CD4-positive, CD25-positive, alpha-beta regulatory T cell (primary cell): Measurements from ENCODE around the gene UTP4. TPM values are rescaled to one million over a fixed set of nuclear protein-coding genes. Genes with fewer than 3 reads are reported as not detected.

Experiments
- ATAC-seq, 2 donors: fragments of 150-1000 bp; cut with Tn5 transposase; one replicate each; pipeline ENCODE4 v1.10.0; 2021; ENCODE audit warnings: low read depth in 2 of 2, moderate number of reproducible peaks in 2 of 2, moderate library complexity in 1 of 2
- DNase-seq, 3 donors: peaks; one replicate each; pipeline versions ENCODE4 v3.0.0 to v3.0.0-alpha.2; 2012 to 2022; ENCODE audit warnings: mixed read lengths in 1 of 3
- H3K27ac ChIP-seq: one replicate; pipeline ENCODE4 v1.7.0; 2013; ENCODE audit warnings: mild to moderate bottlenecking, low read length; ENCODE audit not compliant: insufficient read depth, poor library complexity, severe bottlenecking
- H3K27me3 ChIP-seq: one replicate; pipeline ENCODE4 v1.7.0; 2013; ENCODE audit warnings: low read length; ENCODE audit not compliant: control insufficient read depth, insufficient read depth
- H3K36me3 ChIP-seq: one replicate; pipeline ENCODE4 v1.7.0; 2013; ENCODE audit warnings: mild to moderate bottlenecking, low read length, moderate library complexity; ENCODE audit not compliant: control insufficient read depth, insufficient read depth
- H3K4me1 ChIP-seq: 2 replicates; pipeline ENCODE4 v1.7.0; 2013; ENCODE audit warnings: mild to moderate bottlenecking, low read length; ENCODE audit not compliant: insufficient read depth, control insufficient read depth, poor library complexity, severe bottlenecking
- H3K4me3 ChIP-seq: one replicate; pipeline ENCODE4 v1.7.0; 2013; ENCODE audit warnings: low read depth, mild to moderate bottlenecking, low read length, moderate library complexity
- H3K9me3 ChIP-seq, 2 experiments: 1 replicate in 1 of 2; 2 replicates in 1 of 2; pipeline ENCODE4 v1.7.0; 2013; ENCODE audit warnings: low read length in 2 of 2, mild to moderate bottlenecking in 1 of 2, moderate library complexity in 1 of 2; ENCODE audit not compliant: control insufficient read depth in 2 of 2
- H3K27ac Mint-ChIP-seq, 3 donors: one replicate each; pipeline ENCODE4 v1.8.0; 2020 to 2022; ENCODE audit warnings: mild to moderate bottlenecking in 3 of 3, mixed read lengths in 3 of 3, moderate library complexity in 2 of 3
- H3K27me3 Mint-ChIP-seq: one replicate; pipeline ENCODE4 v1.8.0; 2022; ENCODE audit warnings: mild to moderate bottlenecking, mixed read lengths
- H3K36me3 Mint-ChIP-seq: one replicate; pipeline ENCODE4 v1.8.0; 2020; ENCODE audit warnings: mixed read lengths
- H3K4me1 Mint-ChIP-seq, 4 donors: one replicate each; pipeline ENCODE4 v1.8.0; 2020 to 2022; ENCODE audit warnings: mixed read lengths in 4 of 4, mild to moderate bottlenecking in 1 of 4
- H3K4me3 Mint-ChIP-seq, 4 donors: one replicate each; pipeline ENCODE4 v1.8.0; 2020 to 2022; ENCODE audit warnings: mild to moderate bottlenecking in 4 of 4, mixed read lengths in 4 of 4, moderate library complexity in 3 of 4
- H3K9me3 Mint-ChIP-seq, 7 donors: one replicate each; pipeline ENCODE4 v1.8.0; 2020 to 2022; ENCODE audit warnings: mixed read lengths in 7 of 7, mild to moderate bottlenecking in 3 of 7, moderate library complexity in 2 of 7
- polyA plus RNA-seq, 4 donors: library from polyadenylated mRNA; unstranded; fragments of 300-500 nt; fragmentation: Illumina TruSeq; gene quantifications; one replicate each; pipeline ENCODE4 v1.2.3, GENCODE V29; 2021
- total RNA-seq: library from RNA; stranded (reverse); gene quantifications from one replicate; pipeline ENCODE4 v1.2.3, GENCODE V29; 2022

Gene UTP4
- total and polyA plus RNA-seq, 5 donors from 2014 or later, result 44.4 to 63.2 (median 50.8) TPM

GRCh38 chr16:69113216-69113615, 19.2 kb upstream of the UTP4 start:
- DNase-seq, result no peak

GRCh38 chr16:69114346-69114975, 18.0 kb upstream of the UTP4 start:
- H3K9me3 ChIP-seq, result no peaks in the 10 kb centered on the region
- Mint-ChIP-seq H3K36me3 (peaks cover 36% of the 10 kb centered on the region), H3K27me3 (peaks cover 6% of the 10 kb centered on the region), H3K4me1 (peaks cover 0 to 14% (median 2%) of the 10 kb centered on the region in 4 donors), H3K9me3 (no peaks in the 10 kb centered on the region), H3K4me3 (no peak overlapping the region), H3K27ac (no peak overlapping the region)
- no peak overlapping the region for H3K27ac ChIP-seq
- H3K4me3 ChIP-seq, result no peak overlapping the region
- ATAC-seq (no peak), DNase-seq (no peak)
- no peaks in the 10 kb centered on the region for H3K27me3 ChIP-seq
- no peaks in the 10 kb centered on the region for H3K4me1 ChIP-seq
- peaks cover 46% of the 10 kb centered on the region for H3K36me3 ChIP-seq

More at GRCh38 chr16:69113216-69113615, 19.2 kb upstream of the UTP4 start:
- Histone ChIP-seq H3K9me3 (no peaks in the 10 kb centered on the region), H3K27ac (no peak overlapping the region), H3K4me3 (no peak overlapping the region), H3K4me1 (no peaks in the 10 kb centered on the region), H3K27me3 (no peaks in the 10 kb centered on the region), H3K36me3 (peaks cover 34% of the 10 kb centered on the region)
- H3K4me3 Mint-ChIP-seq, result no peak overlapping the region
- H3K27ac Mint-ChIP-seq, result no peak overlapping the region
- no peak for ATAC-seq
- no peaks in the 10 kb centered on the region for H3K9me3 Mint-ChIP-seq
- H3K4me1 Mint-ChIP-seq, result peaks cover 0 to 13% (median 2%) of the 10 kb centered on the region in 4 donors
- H3K36me3 Mint-ChIP-seq, result peaks cover 35% of the 10 kb centered on the region
- peaks cover 12% of the 10 kb centered on the region for H3K27me3 Mint-ChIP-seq

- no peak overlapping the region for H3K27ac ChIP-seq
- H3K4me3 ChIP-seq, result no peak overlapping the region
- Mint-ChIP-seq H3K27me3 (peaks cover 6% of the 10 kb centered on the region), H3K9me3 (no peaks in the 10 kb centered on the region), H3K4me1 (peaks cover 0 to 14% (median 2%) of the 10 kb centered on the region in 4 donors), H3K27ac (no peak overlapping the region), H3K36me3 (peaks cover 31% of the 10 kb centered on the region), H3K4me3 (no peak overlapping the region)
- no peaks in the 10 kb centered on the region for H3K27me3 ChIP-seq
- DNase-seq (no peak), ATAC-seq (no peak)
- no peaks in the 10 kb centered on the region for H3K4me1 ChIP-seq
- H3K9me3 ChIP-seq, result no peaks in the 10 kb centered on the region
- H3K36me3 ChIP-seq, result peaks cover 51% of the 10 kb centered on the region
These were observed 17.5 kb upstream of the UTP4 start for GRCh38 chr16:69114976-69115355.

- peaks cover 6% of the 10 kb centered on the region for H3K27me3 Mint-ChIP-seq
- no peaks in the 10 kb centered on the region for H3K9me3 Mint-ChIP-seq
- peaks cover 55% of the 10 kb centered on the region for H3K36me3 ChIP-seq
- H3K27ac ChIP-seq, result no peak overlapping the region
- ATAC-seq (no peak), DNase-seq (no peak)
- H3K9me3 ChIP-seq, result no peaks in the 10 kb centered on the region
- no peak overlapping the region for H3K4me3 ChIP-seq
- H3K4me1 Mint-ChIP-seq, result peaks cover 0 to 15% (median 2%) of the 10 kb centered on the region in 4 donors
- H3K27ac Mint-ChIP-seq, result peak overlapping the region in 1 of 3 donors; percentile 32
- H3K36me3 Mint-ChIP-seq, result peaks cover 30% of the 10 kb centered on the region
- H3K27me3 ChIP-seq, result no peaks in the 10 kb centered on the region
- H3K4me3 Mint-ChIP-seq, result no peak overlapping the region
- H3K4me1 ChIP-seq, result no peaks in the 10 kb centered on the region
These were observed 17.1 kb upstream of the UTP4 start for GRCh38 chr16:69115361-69115760.

GRCh38 chr16:69115837-69116236, 16.6 kb upstream of the UTP4 start:
- Mint-ChIP-seq H3K36me3 (peaks cover 30% of the 10 kb centered on the region), H3K9me3 (no peaks in the 10 kb centered on the region), H3K27ac (no peak overlapping the region), H3K4me3 (no peak overlapping the region), H3K27me3 (peaks cover 6% of the 10 kb centered on the region), H3K4me1 (peaks cover 0 to 15% (median under 1%) of the 10 kb centered on the region in 4 donors)
- Histone ChIP-seq H3K4me3 (no peak overlapping the region), H3K4me1 (no peaks in the 10 kb centered on the region), H3K27ac (no peak overlapping the region), H3K36me3 (peaks cover 60% of the 10 kb centered on the region), H3K27me3 (no peaks in the 10 kb centered on the region), H3K9me3 (no peaks in the 10 kb centered on the region)
- ATAC-seq (no peak), DNase-seq (no peak)

- Histone ChIP-seq H3K4me3 (no peak overlapping the region), H3K27me3 (no peaks in the 10 kb centered on the region), H3K27ac (no peak overlapping the region), H3K4me1 (no peaks in the 10 kb centered on the region), H3K9me3 (no peaks in the 10 kb centered on the region), H3K36me3 (peaks cover 64% of the 10 kb centered on the region)
- peaks cover 6% of the 10 kb centered on the region for H3K27me3 Mint-ChIP-seq
- peaks cover 0 to 18% (median 3%) of the 10 kb centered on the region in 4 donors for H3K4me1 Mint-ChIP-seq
- DNase-seq, result no peak
- H3K9me3 Mint-ChIP-seq, result no peaks in the 10 kb centered on the region
- peak overlapping the region in 1 of 3 donors; percentile 66 for H3K27ac Mint-ChIP-seq
- H3K36me3 Mint-ChIP-seq, result peaks cover 35% of the 10 kb centered on the region
- no peak for ATAC-seq
- H3K4me3 Mint-ChIP-seq, result no peak overlapping the region
These were observed 16.1 kb upstream of the UTP4 start for GRCh38 chr16:69116256-69116875.

GRCh38 chr16:69116906-69117305, 15.5 kb upstream of the UTP4 start:
- no peaks in the 10 kb centered on the region for H3K9me3 Mint-ChIP-seq

GRCh38 chr16:69118468-69118867, 14.0 kb upstream of the UTP4 start:
- Mint-ChIP-seq H3K27ac (no peak overlapping the region), H3K4me3 (no peak overlapping the region), H3K36me3 (peaks cover 30% of the 10 kb centered on the region), H3K9me3 (no peaks in the 10 kb centered on the region), H3K4me1 (peaks cover 0 to 19% (median 5%) of the 10 kb centered on the region in 4 donors), H3K27me3 (no peaks in the 10 kb centered on the region)
- H3K4me3 ChIP-seq, result no peak overlapping the region
- no peak for ATAC-seq
- peaks cover 64% of the 10 kb centered on the region for H3K36me3 ChIP-seq
- H3K9me3 ChIP-seq, result no peaks in the 10 kb centered on the region
- no peaks in the 10 kb centered on the region for H3K4me1 ChIP-seq
- no peak for DNase-seq
- no peaks in the 10 kb centered on the region for H3K27me3 ChIP-seq
- H3K27ac ChIP-seq, result no peak overlapping the region

More at GRCh38 chr16:69116906-69117305, 15.5 kb upstream of the UTP4 start:
- Mint-ChIP-seq H3K4me1 (peaks cover 0 to 19% (median 5%) of the 10 kb centered on the region in 4 donors), H3K36me3 (peaks cover 33% of the 10 kb centered on the region), H3K27ac (peak overlapping the region in 1 of 3 donors; percentile 66), H3K27me3 (peaks cover 6% of the 10 kb centered on the region), H3K4me3 (no peak overlapping the region)
- Histone ChIP-seq H3K36me3 (peaks cover 64% of the 10 kb centered on the region), H3K4me1 (no peaks in the 10 kb centered on the region), H3K9me3 (no peaks in the 10 kb centered on the region), H3K27ac (no peak overlapping the region), H3K4me3 (no peak overlapping the region), H3K27me3 (no peaks in the 10 kb centered on the region)
- ATAC-seq (no peak), DNase-seq (no peak)
